OCI-LY1 (cell line): ENCODE data around the gene DFFB.

Experiments
- CTCF ChIP-seq: fragments of 200-600 bp; sonication (generic), shearing (Covaris generic); IDR thresholded peaks from 2 replicates; pipeline ENCODE4 v1.5.1; 2017; ENCODE audit warnings: mild to moderate bottlenecking, antibody characterized with exemption, low read length, moderate library complexity, mixed read lengths
- EZH2 ChIP-seq: fragments of 200-600 bp; sonication (generic), shearing (Covaris generic); IDR thresholded peaks from 2 replicates; pipeline ENCODE4 v1.8.0; 2017; ENCODE audit warnings: borderline replicate concordance, mixed run types, mild to moderate bottlenecking, antibody characterized with exemption, low read length, moderate library complexity, mixed read lengths

DNA sequence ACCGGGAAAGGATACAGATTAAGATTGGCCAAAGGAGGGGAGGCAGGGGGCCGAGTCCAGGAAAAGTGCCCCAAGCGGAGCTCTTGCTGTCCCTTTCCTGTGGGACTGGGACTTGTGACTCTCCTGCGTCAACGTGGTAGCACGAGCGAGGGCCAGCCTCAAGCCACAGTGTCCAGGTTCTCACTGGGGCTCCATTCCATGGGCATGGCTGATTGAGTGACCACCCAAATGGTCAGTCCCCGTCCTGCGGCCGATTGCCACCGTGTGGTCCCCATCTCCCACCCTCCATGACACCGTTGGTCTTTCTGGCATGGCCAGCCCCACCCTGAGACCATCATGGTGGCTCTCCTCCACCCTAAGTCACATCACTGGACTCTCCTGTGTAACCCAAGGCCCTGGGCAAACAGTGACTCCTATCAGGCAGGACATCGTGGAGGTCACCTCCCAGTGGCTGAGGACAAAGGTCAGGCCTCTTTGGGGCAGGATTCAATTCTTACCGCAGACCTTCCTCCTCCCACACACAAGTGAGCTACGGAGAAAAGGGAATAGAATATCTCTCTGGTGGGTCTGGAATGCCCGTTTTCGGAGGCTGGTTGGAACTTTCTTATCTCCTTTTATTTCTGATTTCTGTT is 51.7 kb downstream of the DFFB start:
- no peak for TF ChIP-seq CTCF
- TF ChIP-seq EZH2, result no peak
